GM11168 (cell line): Measurements from ENCODE around the gene BBS9.
"Not testable (repeated sequence)": the region's sequence is repeated elsewhere in the genome, so short reads cannot be mapped to it uniquely, and the experiment has no call there.

Experiments used
- in situ Hi-C: fragments of 300-500 bp; cut with MboI; formaldehyde crosslinking; loops from one replicate; pipeline ENCODE4 v1.12.0; 2022; ENCODE audit warnings: low sequenced_read_pairs; ENCODE audit not compliant: unreplicated experiment

Gene BBS9

GRCh38 chr7:33527613-33528012, 398.2 kb downstream of the BBS9 start:
- in situ Hi-C loops = not testable (repeated sequence)

- in situ Hi-C loops = no loop called here
Observed at GRCh38 chr7:33529070-33529469, 399.7 kb downstream of the BBS9 start.

- in situ Hi-C loops = no loop called here
Observed at GRCh38 chr7:33530664-33531063, 401.3 kb downstream of the BBS9 start.

DNA sequence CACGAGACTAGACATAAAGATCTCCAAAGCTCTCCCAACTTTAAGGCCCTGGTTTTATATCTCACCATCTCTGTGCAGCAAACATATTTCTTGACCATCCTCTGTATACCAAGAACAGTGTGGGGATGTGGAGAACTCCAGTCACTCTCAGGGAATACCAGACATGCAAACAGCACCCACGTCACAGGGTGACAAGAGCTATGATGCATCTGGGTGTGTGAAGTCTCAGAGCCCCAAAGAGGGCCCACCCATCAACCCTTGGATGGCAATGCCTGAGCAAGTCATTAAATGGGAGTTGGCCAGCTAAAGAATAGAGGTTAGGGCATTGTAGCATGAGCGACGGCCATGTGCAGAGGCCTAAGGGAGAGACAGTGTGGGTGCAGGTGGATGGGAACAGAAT, 402.5 kb downstream of the BBS9 start:
- in situ Hi-C loops = no loop called here

- in situ Hi-C loops = no loop called here
Observed at GRCh38 chr7:33534833-33535232, 405.5 kb downstream of the BBS9 start.

DNA sequence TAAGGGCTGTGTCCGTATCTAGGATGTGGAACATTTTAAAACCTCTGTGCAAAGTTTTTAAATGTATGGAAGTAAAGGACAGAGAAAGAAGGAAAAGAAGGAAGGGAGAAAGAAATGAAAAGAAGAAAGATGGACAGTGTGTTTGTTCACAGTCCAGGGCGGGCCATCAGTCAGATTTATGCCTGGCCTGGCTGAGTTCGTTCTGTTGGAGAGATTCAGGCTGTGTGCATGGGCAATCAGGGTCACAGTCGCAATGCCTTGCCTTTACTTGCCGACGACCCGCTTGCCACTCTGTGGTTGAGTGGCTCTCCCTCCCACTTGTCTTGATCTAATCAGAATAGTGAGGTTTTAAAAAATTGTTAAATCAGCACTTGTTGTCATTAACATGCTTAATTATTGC, 406.6 kb downstream of the BBS9 start:
- in situ Hi-C loops = no loop called here

DNA sequence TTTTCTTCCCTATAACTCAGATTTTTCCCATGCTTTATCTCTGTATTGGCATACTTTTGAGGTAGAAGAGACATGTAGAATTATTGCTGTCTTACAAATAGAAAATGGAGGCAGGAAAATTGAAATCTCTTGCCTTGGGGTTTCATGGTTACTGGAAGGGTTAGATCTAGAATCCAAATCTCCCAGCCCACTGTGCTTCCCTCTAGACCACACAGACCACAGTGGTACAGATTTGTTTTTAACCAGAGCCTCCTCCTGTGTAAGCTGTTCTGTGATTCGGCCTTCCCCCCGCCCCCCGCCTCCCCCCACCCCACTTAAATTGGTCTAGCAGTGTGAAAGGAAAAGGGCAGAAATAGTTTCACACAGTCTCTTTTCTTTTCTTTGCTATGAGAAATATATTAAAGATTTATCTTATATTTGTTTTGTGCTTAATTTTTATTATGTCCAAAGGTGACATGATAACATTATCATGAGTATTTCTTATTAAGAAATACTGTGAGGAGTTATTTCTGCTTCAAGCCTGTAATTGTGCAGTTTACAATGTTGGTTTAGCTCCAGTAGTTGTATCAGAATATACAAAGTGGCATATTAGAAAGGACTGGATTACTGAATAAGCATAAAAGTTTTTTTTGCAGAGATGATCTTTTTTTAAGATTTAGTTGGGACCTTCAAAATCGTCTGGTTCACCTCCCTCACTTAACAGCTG, 407.2 kb downstream of the BBS9 start:
- in situ Hi-C loops = no loop called here

DNA sequence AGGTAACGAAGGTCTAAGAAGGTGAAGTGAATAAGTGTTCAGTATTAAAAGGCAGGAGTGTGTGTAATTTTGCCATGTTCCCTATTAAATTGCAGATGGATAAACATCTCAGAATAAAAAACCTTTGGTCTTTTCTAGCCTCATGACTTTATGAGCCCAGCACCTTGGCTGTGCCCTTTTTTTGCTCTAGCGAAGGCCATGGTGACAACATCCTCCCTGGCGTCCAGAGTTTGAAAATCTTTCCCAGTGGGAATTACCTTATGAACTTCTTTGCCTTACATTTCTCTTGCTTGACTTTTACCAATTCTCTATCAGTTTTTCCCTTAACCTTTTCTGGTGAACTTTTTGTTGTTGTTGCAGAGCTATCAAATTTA, 407.7 kb downstream of the BBS9 start:
- in situ Hi-C loops = no loop called here

- in situ Hi-C loops = no loop called here
Observed at GRCh38 chr7:33539198-33539597, 409.8 kb downstream of the BBS9 start.

GRCh38 chr7:33539659-33540400, 410.5 kb downstream of the BBS9 start:
- in situ Hi-C loops = no loop called here

DNA sequence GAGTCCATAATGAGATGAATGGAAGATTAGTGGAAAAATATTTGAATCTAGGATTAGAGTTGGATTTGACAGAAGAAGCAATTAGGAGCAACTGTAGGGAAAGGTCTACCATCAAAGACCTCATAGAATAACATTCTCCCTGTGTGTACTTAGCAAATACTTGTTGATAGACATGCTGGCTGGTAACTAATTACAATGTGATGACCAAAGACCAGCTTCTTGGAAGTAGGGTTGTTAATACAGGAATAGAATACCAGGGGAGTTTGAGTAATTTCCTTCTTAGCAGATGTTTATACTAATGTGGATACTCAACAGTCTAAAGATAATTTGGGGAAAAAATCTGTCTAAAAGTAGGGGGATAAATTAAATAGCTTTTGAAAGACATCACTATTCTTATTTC, 418.5 kb downstream of the BBS9 start:
- in situ Hi-C loops = no loop called here

- in situ Hi-C loops = no loop called here
Observed at GRCh38 chr7:33550363-33550762, 421.0 kb downstream of the BBS9 start.

DNA sequence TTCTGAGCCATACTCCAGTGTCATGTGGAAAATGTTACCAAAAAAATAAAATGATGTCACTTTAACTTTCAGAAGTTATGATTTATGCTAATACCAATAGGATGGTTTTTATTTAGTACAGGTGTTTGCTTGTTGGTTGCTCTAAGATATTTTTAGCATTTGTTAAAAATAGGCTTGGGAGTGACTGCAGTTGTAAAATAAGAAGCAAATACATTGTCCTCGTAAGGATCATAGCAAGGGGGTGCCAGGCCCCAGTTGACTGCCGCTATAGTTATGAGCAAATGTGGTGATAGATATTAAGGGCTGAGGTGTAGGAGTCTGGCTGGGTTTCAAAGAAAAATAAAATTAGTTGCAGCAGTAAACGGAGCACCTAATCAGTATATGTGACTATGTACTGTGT, 421.6 kb downstream of the BBS9 start:
- in situ Hi-C loops = no loop called here

- in situ Hi-C loops = no loop called here
Observed at GRCh38 chr7:33554046-33554445, 424.7 kb downstream of the BBS9 start.

DNA sequence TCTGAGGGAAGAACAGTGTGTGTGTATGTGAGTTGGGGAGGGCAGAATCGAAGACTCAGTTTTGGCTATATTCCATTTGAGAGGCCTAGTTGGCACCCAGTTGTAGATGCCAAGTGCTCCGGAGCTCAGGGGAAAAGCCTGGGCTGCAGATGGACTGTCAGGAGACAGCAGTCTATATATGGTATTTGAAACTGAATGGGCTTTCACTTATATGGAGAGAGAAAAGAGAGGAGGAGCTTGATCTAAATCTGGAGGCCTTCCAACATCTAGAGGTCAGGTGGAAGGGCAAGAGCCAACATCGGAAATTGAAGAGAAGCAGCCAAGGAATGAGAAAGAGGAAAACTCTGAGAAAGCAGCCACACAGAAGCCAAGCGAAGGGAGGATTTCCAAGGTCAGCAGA, 425.2 kb downstream of the BBS9 start:
- in situ Hi-C loops = no loop called here

- in situ Hi-C loops = no loop called here
Observed at GRCh38 chr7:33556472-33556871, 427.1 kb downstream of the BBS9 start.

GRCh38 chr7:33558549-33559323, 429.4 kb downstream of the BBS9 start:
- in situ Hi-C loops = no loop called here

GRCh38 chr7:33559324-33559710, 430.0 kb downstream of the BBS9 start:
- in situ Hi-C loops = no loop called here

DNA sequence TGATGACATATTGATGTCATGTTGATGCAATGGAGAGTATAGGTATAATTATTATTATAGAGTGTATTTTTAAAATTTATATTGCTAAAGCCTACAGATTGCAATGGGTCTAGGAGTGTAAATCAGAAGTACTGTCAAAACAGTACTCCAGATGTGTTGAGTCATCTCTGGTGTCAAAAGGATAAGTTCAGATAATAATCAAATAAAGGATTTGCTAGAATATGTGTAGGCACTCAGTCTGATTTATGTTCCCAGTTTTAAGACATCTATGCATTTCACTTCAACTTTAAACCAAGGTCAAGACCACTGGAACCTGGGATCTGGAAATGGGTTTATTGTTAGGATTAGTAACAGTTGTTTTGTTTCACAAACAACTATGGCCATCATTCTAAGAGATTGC, 433.6 kb downstream of the BBS9 start:
- in situ Hi-C loops = no loop called here

DNA sequence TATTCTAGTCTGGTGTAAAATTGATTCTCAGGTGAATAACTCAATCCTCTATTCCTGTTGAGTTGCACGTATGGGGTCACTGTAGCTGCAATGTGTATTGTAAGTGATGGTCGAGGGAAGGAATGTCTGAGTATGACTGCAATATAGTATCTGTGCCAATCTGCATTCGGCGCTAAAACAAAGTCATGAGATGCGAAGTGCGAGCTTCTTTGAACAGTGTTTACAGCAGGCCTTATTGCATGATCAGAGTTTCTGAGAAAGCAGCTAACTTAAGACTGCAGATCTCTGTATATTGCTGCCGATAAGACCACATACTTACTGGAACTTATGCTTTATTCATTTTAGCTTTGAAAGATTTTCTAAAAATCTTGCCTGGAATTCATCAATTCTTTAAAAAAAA, 434.3 kb downstream of the BBS9 start:
- in situ Hi-C loops = no loop called here

DNA sequence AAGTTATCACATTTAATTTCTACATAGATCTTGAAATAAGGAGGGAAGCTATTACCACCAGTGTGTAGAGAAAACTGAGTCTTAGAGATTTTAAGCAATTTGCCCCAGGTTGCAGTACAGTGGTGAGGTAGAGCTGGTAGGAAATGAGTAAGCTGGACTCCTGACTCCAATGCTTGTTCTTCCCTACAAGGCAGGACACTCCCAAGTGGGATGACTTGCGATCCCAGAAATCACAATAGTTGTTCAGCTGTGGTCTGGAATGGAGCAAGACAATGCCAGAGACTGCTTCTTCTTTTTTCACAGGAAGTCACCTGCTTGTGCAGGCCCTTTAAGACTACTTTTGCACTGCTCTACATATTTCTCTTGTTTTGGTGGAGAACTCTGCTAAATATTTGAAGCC, 448.8 kb downstream of the BBS9 start:
- in situ Hi-C loops = no loop called here
